HUES64 (cell line): ENCODE measurements around the gene LATS1.
"Not testable (repeated sequence)": the region's sequence is repeated elsewhere in the genome, so short reads cannot be mapped to it uniquely, and the experiment has no call there.

ENCODE experiments used
- H3K27ac ChIP-seq: 2 replicates; pipeline ENCODE4 v1.7.0; 2013; ENCODE audit warnings: low read depth, low read length, inconsistent platforms
- H3K27me3 ChIP-seq: 2 replicates; pipeline ENCODE4 v1.6.1; 2013; ENCODE audit warnings: mild to moderate bottlenecking, low read length; ENCODE audit not compliant: insufficient read depth
- H3K36me3 ChIP-seq: 2 replicates; pipeline ENCODE4 v1.6.1; 2013; ENCODE audit warnings: mild to moderate bottlenecking, low read length; ENCODE audit not compliant: insufficient read depth
- H3K4me1 ChIP-seq: 2 replicates; pipeline ENCODE4 v1.6.1; 2013; ENCODE audit warnings: mild to moderate bottlenecking, low read length, moderate library complexity; ENCODE audit not compliant: insufficient read depth
- H3K4me3 ChIP-seq: 2 replicates; pipeline ENCODE4 v1.5.1; 2013; ENCODE audit warnings: mild to moderate bottlenecking, low read length, moderate library complexity
- H3K9ac ChIP-seq: 2 replicates; pipeline ENCODE4 v1.6.1; 2013; ENCODE audit warnings: mild to moderate bottlenecking, low read depth, low read length
- H3K9me3 ChIP-seq: 2 replicates; pipeline ENCODE4 v1.6.1; 2013; ENCODE audit warnings: low read depth, low read length; ENCODE audit not compliant: insufficient read depth
- WGBS: fragments of 150-250, 120-280 bp; methylation state at CpG from one replicate; pipeline ENCODE4 v1.1.7; 2013; ENCODE audit warnings: missing lambda C conversion rate; 5-methylcytosine and 5-hydroxymethylcytosine counted together

The LATS1 gene

DNA sequence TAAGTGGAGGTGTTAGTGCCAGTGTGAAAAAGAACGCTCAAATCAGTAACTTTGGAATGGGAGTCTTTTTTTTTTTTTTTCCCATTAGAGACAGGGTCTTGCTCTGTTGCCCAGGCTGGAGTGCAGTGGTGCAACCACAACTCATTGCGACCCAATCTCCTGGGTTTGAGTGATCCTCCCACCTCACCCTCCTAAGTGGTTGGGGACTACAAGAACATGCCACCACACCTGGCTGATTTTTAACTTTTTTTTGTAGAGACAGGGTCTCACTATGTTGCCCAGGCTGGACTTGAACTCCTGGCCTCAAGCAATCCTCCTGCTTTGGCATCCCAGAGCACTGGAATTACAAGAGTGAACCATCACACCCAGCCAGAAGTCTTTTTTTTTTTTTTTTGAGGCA is 19.7 kb downstream of the LATS1 start:
- Histone ChIP-seq H3K27me3 (no peaks in the 10 kb centered on the region), H3K4me1 (peaks cover 16% of the 10 kb centered on the region), H3K36me3 (peaks cover 66% of the 10 kb centered on the region), H3K4me3 (no peak overlapping the region), H3K9me3 (no peaks in the 10 kb centered on the region), H3K27ac (no peak overlapping the region), H3K9ac (no peak overlapping the region)
- WGBS, result 90% methylated on average over 2 of the region's 2 CpGs

GRCh38 chr6:149696901-149697300 is 21.0 kb downstream of the LATS1 start:
- no peak overlapping the region for H3K4me3 ChIP-seq
- no peaks in the 10 kb centered on the region for H3K27me3 ChIP-seq
- WGBS, result 96% methylated on average over 1 of the region's 1 CpG
- peaks cover 75% of the 10 kb centered on the region for H3K36me3 ChIP-seq
- peaks cover 11% of the 10 kb centered on the region for H3K4me1 ChIP-seq
- no peak overlapping the region for H3K9ac ChIP-seq
- H3K27ac ChIP-seq, result no peak overlapping the region
- H3K9me3 ChIP-seq, result no peaks in the 10 kb centered on the region

DNA sequence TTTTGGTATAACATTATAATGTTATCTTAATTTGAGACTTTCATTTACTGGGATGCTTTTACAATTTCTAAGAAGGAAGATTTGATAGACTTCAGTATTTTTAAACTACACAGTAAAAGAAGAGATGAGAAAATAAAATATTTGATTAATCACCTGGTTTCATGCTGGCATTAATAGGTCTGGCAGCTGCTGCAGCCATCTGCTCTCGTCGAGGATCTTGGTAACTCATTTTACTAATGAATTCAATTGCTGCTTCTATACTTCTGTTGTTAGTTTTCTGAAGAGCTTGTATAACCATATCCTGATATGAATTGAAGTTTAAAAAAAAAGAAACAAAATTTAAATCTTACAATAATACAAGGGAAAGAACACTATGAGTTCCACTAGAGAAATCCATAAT is 23.0 kb downstream of the LATS1 start:
- no peak overlapping the region for H3K9ac ChIP-seq
- no peaks in the 10 kb centered on the region for H3K27me3 ChIP-seq
- no peaks in the 10 kb centered on the region for H3K9me3 ChIP-seq
- no peak overlapping the region for H3K27ac ChIP-seq
- 100% methylated on average over 2 of the region's 2 CpGs for WGBS
- no peaks in the 10 kb centered on the region for H3K4me1 ChIP-seq
- no peak overlapping the region for H3K4me3 ChIP-seq
- peaks cover 79% of the 10 kb centered on the region for H3K36me3 ChIP-seq

DNA sequence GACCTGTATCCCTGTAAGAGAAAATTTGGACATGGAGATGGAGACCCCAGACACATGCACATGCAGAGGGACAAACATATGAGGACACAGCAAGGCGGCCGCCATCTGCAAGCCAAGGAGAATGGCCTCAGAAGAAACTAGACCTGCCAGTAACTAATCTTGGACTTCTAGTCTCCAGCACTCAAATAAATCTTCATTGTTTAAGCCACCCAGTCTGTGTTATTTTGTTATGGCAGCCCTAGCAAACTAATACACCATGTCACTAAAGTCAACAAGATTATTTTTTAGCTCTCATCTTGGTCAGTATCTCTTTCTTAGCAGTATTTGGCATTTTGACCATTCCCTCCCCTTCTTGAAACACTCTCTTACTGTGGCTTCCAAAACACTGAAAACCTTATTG is 26.7 kb downstream of the LATS1 start:
- Histone ChIP-seq H3K27me3 (no peaks in the 10 kb centered on the region), H3K27ac (no peak overlapping the region), H3K36me3 (peaks cover 61% of the 10 kb centered on the region), H3K4me1 (no peaks in the 10 kb centered on the region), H3K9me3 (no peaks in the 10 kb centered on the region), H3K4me3 (no peak overlapping the region), H3K9ac (no peak overlapping the region)
- WGBS, result 91% methylated on average over 2 of the region's 2 CpGs

DNA sequence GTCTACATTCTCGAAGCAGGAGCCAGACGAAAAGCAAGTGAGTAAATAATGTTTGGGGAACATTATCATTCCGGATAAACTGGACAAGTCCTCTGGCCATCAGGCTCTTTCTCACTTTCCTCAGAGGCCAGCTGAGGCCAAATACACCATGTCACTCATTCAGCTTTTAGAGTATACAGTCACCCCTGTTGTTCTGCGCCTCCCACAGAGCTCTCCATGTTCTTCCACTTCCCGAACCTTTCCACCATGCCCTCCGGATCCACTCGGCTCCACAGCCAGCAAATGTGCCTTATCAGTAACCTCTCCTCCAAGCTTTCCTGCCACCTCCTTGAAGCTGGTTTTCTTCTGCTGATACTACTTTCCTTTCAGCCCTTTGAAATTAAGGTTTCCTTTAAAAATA is 31.7 kb downstream of the LATS1 start:
- H3K9ac ChIP-seq, result no peak overlapping the region
- no peak overlapping the region for H3K4me3 ChIP-seq
- WGBS, result 93% methylated on average over 7 of the region's 7 CpGs
- no peak overlapping the region for H3K27ac ChIP-seq
- H3K36me3 ChIP-seq, result peaks cover 51% of the 10 kb centered on the region
- no peaks in the 10 kb centered on the region for H3K27me3 ChIP-seq
- H3K9me3 ChIP-seq, result no peaks in the 10 kb centered on the region
- no peaks in the 10 kb centered on the region for H3K4me1 ChIP-seq

GRCh38 chr6:149683256-149683859 is 34.5 kb downstream of the LATS1 start:
- Histone ChIP-seq H3K9me3 (no peaks in the 10 kb centered on the region), H3K27me3 (no peaks in the 10 kb centered on the region), H3K9ac (no peak overlapping the region), H3K27ac (no peak overlapping the region), H3K4me3 (no peak overlapping the region), H3K4me1 (no peaks in the 10 kb centered on the region), H3K36me3 (peaks cover 49% of the 10 kb centered on the region)
- WGBS, result 96% methylated on average over 4 of the region's 4 CpGs

DNA sequence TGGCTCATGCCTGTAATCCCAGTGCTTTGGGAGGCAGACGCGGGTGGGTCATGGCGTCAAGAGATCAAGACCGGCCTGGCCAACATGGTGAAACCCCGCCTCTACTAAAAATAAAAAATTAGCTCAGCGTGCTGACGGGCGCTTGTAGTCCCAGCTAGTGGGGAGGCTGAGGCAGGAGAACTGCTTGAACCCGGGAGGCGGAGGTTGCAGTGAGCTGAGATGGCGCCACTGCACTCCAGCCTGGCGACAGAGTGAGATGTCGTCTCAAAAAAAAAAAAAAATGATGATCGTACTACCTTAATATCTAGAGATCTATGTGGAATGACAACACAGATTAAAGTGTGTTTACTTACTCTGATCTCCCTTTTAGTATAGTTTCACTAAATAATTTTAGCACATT is 36.1 kb downstream of the LATS1 start:
- H3K4me3 ChIP-seq, H3K4me1 ChIP-seq, H3K27ac ChIP-seq, H3K27me3 ChIP-seq, H3K9me3 ChIP-seq, H3K9ac ChIP-seq: not testable (repeated sequence)
- 96% methylated on average over 11 of the region's 14 CpGs for WGBS
- peaks cover 59% of the 10 kb centered on the region for H3K36me3 ChIP-seq

DNA sequence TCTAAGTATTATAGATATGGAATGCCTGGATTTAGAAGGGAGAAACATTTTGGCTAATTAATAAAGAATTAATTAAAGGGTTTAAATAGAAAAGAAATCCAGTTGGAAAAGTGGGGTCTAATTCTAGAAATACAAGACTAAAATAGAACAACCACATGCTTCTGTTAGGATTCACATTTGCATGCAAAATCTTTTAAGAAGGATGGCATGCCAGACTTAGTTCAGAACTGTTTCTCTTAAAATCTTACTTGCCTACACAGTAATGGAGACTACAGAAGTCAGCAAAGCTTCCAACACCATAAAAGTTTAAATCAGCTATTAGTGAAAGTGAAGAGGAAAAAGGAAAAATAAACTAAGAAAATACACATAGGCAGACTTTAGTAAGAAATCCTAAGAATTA is 36.7 kb downstream of the LATS1 start:
- Histone ChIP-seq H3K4me3 (no peak overlapping the region), H3K9me3 (no peaks in the 10 kb centered on the region), H3K27ac (no peak overlapping the region), H3K27me3 (no peaks in the 10 kb centered on the region), H3K36me3 (peaks cover 64% of the 10 kb centered on the region), H3K9ac (no peak overlapping the region), H3K4me1 (no peaks in the 10 kb centered on the region)

- WGBS, result 83% methylated on average over 1 of the region's 1 CpG
- Histone ChIP-seq H3K4me1 (no peaks in the 10 kb centered on the region), H3K9ac (no peak overlapping the region), H3K36me3 (peaks cover 66% of the 10 kb centered on the region), H3K27me3 (no peaks in the 10 kb centered on the region), H3K27ac (no peak overlapping the region), H3K4me3 (no peak overlapping the region), H3K9me3 (no peaks in the 10 kb centered on the region)
Measured at GRCh38 chr6:149680503-149680902, 37.4 kb downstream of the LATS1 start.

GRCh38 chr6:149672265-149672664 is 45.6 kb downstream of the LATS1 start:
- not testable (repeated sequence) for H3K4me3 ChIP-seq, H3K4me1 ChIP-seq, H3K9me3 ChIP-seq, H3K27ac ChIP-seq, H3K9ac ChIP-seq, H3K27me3 ChIP-seq
- H3K36me3 ChIP-seq, result peaks cover 85% of the 10 kb centered on the region

- Histone ChIP-seq H3K27ac (no peak overlapping the region), H3K9me3 (no peaks in the 10 kb centered on the region), H3K4me3 (no peak overlapping the region), H3K27me3 (no peaks in the 10 kb centered on the region), H3K9ac (no peak overlapping the region), H3K36me3 (peaks cover 73% of the 10 kb centered on the region), H3K4me1 (no peaks in the 10 kb centered on the region)
- 95% methylated on average over 2 of the region's 4 CpGs for WGBS
Measured at GRCh38 chr6:149660028-149660427, 57.9 kb downstream of the LATS1 start.

DNA sequence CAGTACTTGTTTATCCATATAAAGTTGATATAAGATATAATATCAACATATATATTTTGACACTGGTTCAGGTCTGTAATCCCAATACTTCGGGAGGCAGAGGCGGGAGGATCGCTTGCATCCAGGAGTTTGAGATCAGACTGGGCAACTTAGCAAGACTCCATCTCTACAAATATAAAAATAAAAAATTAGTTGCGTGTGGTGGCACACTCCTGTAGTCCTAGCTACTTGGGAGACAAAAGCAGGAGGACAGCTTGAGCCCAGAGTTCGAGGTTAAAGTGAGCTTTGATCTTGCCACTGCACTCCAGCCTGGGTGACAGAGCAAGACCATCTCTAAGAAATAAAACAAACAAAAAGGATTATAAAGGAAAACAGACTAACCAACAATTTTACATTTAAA is 60.5 kb downstream of the LATS1 start:
- Histone ChIP-seq H3K4me3 (no peak overlapping the region), H3K9me3 (no peaks in the 10 kb centered on the region), H3K9ac (no peak overlapping the region), H3K36me3 (peaks cover 49% of the 10 kb centered on the region), H3K27ac (no peak overlapping the region), H3K4me1 (no peaks in the 10 kb centered on the region), H3K27me3 (no peaks in the 10 kb centered on the region)
- WGBS, result 94% methylated on average over 5 of the region's 5 CpGs
